Measurements from ENCODE around the gene FAM20B.
"Not testable (repeated sequence)": the region's sequence is repeated elsewhere in the genome, so short reads cannot be mapped to it uniquely, and the experiment has no call there.

FAM20B gene

DNA sequence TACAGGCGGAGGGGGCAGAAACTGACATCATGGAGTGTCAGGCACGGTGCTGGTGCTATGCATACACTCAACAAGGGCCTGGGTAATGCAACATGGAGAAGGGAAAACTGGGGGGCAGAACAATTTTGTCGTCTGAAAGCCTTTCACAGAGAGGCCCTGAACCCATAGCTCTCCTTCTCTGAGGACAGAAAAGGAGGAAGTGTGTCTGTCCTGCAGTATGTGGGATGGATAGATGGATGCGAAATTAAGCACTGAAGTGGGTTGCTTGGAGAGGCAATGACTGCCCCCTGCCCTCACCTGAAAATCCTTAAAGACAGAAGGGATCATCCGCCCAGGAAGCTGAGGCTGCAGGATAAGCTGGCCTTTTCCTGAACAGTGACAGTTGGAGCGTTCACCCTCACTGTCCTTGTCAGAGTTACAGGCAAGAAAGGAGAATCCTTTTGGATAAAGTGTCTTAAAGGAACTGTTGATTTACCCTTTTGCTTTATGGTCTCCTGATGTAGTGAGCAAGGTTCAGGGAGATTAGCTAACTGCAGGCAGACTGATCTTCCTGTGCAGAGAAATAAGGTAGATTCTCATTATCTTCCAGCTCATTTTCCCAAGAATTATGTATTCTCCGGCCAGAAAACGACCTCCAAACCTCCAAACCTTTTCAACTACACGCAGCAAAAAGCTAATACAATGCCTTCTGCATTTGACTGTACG lies 1.6 kb upstream of the FAM20B start:
- DNase-seq: no peak

DNA sequence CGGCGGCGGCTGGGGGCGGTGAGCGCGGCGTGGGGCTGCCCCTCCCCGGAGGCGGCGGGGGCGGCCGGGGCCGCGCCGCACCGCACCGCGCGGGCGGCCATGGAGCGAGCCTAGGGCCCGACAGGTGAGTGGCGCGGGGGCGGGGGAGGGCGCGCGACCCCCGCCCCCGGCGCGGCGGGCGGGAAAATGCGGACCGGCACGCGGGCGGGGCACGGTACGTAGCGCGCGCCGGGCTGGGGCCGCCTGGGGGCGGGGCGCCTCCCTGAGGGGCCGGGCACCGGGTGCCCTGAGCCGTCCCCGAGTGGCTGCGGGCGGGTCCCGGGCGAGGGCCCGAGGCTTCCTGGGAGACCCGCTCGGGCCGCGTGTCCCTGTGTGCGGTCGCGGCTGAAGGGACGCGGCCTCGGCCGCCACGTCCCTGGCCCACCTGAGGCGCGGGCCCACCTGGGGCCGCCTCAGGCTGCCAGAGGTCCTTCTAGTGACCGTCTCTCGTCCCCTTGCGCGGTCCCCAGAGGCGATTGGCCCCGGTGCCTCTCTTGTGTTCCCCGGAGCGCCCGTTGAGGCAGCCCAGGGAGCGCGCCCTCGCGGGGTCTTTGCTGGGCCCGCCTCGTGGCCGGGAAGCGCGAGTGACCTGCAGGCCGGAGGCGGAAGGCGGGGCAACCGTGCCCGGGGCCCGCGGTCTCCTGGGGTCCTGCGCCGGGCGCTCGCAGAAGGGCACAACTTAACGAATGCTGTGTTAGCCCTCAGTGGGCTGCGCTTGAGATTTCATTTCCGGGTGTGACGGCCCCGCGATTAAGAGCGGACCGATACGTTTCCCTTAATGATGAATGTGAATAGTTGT lies 500 bp downstream of the FAM20B start:
- DNase-seq: peak; percentile 73

DNA sequence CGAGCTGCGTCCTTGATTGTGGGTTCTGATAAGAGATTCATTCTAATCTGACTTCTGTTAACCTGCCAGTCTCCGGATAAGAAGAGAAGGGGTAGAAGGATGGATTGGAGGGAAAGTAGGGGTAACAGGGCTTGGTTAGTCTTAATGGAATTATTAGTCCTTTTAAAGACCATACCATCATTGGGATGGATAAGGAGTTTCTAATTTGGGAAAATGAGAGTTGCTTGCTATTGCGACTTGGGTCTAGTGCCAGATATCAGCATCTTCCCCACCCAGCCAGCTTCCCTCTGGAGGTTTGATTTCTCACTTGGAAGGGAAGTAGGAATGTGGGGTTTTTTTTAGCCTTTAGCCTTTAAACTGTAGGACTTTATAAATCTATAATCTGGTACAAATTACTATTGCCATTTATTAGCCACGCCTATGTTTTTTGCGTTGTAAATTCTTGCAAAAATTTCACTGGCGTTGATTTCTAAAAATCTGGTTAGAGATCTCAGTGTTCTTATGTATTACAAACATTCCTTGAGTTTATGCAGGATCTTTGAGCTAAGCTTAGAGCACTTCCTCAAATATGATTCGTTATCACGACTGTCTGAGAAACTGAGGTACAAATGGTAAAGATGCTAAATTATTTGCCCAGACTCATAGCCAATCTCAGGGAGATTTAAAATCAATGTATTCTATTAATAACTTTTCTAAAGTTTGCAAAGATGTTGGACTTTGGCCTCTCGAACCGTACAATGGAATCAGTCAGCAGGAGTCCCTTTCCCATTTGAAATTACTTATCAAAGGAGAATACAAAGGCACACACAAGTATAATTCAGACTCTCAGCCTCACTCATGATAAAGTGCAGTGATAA lies 1.3 kb downstream of the FAM20B start:
- DNase-seq: no peak

DNA sequence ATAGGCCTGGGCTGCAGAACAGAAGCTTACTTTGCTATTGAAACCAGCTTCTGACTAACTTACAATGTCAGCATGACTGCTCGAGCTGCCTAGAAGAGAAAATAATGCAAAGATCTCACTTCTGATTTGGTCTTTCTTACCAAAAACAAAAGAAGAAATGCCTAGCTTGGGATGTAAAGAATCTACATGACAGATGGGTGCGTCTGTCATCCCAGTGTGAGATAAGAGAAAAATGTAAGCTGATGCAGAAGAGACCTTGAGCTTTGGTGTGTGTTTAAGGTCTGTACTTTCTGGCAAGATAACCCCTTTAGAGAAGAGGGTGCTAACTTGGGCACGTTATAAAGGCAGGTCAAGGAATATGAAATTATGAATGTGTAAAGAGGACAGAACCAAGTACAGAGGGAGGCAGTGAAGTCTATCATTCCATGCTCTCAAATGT lies 3.6 kb downstream of the FAM20B start:
- DNase-seq: no peak

DNA sequence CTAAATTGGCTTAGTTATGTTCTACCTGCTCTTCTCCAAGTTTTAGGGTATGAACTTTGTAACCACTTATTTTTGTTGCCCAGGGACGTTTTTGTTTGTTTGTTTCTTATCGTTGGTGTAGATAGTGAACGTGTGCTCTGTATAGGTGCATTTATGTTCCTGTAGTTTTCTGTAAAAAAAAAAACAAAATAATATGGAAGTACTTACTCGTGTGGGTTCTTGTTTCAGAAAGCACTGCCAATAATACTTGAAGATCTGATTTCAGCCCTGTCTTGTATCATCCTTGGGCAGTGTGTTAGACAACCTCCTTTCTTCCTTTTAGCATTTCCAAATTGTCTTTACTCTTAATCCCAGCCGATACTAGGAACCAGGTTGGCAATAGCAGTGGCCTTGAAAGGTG lies 4.4 kb downstream of the FAM20B start:
- no peak for DNase-seq

DNA sequence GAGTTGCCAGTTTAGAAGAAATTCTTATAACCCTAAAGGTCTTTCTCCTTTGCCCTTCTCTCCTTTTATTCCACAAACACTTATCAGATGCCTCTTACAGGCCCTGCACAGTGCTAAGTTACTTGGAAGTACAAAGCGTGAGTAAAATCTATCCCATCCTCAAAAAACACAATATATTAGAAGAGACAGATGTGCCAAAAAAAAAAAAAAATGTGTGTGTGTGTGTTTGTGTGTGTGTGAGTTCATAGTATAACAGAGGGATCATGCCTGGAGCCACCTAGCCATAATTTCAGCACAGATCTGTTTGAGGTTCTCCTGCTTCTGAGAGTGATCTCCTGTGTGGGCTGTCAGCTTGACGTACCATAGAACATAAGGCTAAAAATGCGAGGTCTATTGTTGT lies 5.0 kb downstream of the FAM20B start:
- DNase-seq: no peak

DNA sequence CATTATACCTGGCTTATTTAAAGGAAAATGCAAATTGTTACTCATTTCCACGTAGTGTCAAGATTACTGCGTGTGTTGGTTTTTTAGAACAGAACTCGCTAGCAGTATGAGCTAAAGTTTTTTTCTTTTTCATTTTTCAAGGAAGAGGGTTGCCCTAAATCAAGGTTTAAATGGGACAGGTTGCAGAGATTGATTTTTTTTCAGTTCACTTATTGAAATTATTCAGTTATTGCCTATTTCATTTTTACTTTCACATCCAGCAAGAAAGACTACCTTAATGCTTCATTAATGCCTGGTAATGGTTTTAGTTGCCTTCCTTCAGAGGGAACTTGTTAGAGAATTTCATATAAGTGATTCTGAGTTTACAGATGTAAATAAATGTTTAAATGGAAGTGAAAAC lies 5.6 kb downstream of the FAM20B start:
- DNase-seq: no peak

DNA sequence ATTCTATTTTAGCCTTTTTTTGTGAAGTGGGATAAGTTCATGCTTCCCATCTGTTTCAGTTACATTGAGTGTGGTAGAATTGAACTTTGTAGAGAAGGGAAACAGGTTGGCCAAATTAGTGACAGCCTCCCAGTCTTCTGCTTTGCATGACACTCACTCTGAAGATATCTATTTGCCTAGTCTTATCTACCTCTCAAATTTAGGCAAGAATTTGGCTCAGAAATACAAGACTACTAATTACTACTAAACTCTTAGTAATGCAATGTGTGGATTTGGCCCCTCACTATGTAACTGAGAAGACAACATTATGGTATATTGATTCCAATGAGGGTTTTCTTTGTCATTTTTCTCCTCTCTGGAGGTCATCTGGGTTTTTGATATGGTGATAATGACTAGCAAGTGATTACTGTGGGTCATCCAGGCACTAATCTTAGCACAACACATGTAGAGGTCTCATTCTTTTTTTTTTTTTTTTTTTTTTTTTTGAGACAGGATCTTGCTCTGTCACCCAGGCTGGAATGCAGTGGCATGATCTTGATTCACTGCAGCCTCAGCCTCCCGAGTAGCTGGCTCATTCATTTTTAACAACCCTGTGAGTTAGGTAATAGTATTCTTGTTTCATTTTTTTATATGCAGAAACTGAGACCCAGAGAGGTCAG lies 6.3 kb downstream of the FAM20B start:
- DNase-seq: no peak

DNA sequence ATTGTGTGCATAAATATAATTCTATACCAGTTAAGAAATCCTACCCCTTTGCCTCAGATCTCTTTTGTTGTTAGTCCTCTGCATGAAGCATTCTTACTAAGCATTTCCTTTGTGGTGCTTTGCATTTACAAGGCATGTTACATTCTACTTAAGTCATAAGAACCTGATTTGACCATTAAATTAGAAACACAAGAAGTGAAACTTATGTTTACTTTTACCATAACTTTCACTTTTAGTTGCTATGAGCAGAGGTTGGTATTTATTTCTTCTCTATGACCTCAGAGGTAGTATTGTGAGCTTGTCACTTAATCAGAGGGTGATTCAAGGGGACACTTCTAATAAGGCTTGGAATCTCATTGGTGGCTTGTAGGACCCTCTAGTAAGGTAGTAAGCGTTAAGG lies 9.0 kb downstream of the FAM20B start:
- DNase-seq: peak; percentile 12

DNA sequence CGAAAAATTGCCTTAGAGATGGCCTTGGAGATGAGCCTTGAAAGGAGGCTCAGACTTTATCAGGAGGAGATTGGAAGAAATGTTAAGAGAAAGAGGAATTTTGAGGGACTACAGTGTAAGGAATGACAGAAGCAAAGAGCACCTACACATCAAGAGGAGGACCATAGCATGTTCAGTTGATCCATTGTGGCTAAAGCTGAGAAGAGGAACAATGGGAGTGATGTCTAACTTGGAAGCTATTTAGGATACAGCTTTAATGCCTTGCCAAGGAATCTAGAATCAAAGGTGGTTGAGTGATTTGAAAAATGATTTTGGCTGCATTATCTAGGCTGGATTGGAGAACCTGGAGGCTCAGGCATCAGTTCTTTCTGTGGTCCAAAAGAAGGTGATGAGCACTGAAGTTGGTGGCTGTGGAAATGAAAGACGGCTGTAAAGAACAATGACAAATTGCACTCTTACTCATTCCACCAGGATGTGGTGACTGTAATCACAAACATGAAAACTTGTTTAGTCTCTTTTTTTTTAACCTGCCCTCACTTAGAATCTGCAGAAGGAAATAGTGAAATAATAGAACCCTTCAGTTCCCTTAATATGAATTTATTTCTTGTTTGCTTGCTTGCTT lies 11.3 kb downstream of the FAM20B start:
- DNase-seq: peak; percentile 6

DNA sequence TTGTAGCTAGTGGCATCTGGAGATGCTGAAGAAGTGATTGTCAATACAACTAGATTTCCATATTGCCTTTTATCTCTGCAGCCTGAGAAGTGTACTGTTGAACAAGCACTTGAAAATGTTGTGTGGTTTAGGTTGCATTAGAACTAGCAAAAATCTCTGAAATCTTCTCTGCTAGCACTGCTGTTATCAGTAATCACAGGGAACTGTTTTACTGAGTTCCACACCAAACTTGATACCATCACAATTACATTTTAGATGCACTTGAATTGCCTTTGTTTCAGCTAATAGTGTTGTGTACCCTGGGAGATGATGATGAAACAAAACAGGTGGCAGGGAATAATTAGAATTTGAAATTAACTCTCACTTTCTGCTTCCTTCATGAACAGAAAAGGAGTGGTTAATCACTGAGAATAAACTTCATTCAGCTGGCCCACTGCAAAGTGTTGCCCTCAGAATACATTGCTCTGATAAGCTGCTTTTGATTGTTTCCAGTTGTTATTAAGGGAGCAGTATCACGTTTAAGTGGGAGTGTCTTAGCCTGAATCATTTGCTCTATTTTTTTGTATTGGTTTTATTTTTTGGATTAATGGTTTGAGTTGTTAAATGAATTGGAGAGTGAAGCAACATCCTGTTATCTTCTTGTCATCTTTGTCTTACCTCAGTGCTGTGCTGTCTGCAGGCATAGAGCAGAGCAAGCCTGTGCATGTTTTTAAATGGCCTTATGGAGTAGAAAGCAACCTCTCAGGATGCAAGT lies 13.0 kb downstream of the FAM20B start:
- no peak for DNase-seq

DNA sequence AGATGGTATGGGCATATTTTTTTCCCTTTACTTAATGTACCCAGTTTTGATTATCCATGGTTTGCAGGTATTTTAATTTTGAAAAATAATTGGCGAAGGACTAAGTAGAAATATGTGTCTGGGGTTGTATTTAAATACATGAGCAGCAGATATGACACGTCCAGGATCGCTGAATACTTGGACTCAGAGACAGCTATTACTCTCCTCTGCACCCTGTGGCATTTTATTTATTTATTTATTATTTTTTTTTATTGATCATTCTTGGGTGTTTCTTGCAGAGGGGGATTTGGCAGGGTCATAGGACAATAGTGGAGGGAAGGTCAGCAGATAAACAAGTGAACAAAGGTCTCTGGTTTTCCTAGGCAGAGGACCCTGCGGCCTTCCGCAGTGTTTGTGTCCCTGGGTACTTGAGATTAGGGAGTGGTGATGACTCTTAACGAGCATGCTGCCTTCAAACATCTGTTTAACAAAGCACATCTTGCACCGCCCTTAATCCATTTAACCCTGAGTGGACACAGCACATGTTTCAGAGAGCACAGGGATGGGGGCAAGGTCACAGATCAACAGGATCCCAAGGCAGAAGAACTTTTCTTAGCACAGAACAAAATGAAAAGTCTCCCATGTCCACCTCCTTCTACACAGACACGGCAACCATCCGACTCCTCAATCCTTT lies 13.9 kb downstream of the FAM20B start:
- DNase-seq: not testable (repeated sequence)

DNA sequence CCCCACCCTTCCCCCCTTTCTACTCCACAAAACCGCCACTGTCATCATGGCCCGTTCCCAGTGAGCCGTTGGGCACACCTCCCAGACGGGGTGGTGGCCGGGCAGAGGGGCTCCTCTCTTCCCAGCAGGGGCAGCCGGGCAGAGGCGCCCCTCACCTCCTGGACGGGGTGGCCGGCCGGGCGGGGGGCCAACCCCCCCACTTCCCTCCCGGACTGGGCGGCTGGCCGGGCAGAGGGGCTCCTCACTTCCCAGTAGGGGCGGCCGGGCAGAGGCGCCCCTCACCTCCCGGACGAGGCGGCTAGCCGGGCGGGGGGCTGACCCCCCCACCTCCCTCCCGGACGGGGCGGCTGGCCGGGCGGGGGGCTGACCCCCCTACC lies 14.5 kb downstream of the FAM20B start:
- DNase-seq: not testable (repeated sequence)

DNA sequence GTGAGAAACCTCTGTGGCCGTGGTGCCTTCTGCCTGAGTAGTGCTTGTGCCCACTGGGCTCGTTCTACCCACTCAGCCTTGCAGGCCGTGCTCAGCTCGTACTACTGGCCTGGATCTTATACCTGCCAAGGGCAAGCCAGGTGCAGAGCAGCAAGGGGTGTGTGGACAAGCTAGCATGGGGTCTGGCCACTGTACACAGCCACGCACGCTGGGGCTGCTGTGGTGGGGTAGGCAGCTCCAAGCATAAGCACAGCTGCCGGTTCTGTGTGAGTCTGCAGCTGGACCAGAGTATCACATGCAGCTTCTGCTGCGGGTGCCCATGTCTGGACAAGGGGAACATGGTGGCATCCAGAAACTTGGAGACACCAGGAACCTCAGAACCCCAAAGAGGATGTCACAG lies 16.4 kb downstream of the FAM20B start:
- no peak for DNase-seq

DNA sequence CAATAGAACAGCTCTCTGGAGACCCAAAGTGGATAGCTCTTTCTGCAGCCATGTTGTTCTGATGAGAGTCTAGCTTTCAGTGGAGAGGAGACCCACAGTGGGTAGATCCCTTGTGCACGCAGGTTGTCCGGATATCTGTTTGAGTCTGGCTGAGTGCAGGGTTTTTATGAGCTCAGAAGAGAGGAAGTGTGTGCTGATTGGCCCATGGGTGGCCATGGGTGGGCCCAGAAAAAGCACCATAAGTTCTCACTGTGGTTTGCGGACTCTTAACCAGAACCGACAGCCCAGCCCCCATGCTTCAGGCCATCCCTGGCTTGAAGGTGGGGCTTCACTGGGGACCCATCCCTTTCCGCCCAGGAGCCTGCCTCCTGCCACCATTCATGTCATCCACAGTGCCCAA lies 17.0 kb downstream of the FAM20B start:
- DNase-seq: no peak

DNA sequence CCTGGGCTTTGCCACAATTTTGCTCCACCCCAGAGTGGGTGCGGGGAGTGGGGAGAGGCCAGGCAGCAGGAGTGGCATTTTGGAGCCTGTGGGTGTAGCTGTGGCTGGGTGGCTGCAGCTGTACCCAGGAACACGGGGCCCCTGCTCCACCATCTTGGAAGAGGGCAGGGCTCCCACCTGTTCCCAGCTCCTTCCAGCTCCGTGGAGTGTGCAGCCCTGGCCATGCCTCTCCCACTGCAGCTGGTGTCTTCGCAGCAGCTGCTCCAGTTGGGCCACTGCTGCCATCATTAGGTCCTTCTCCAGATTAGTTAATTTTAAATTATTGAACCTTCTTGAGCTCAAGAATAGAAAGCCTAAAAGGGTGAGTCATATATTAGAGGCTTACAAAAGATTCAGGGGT lies 17.6 kb downstream of the FAM20B start:
- DNase-seq: no peak

DNA sequence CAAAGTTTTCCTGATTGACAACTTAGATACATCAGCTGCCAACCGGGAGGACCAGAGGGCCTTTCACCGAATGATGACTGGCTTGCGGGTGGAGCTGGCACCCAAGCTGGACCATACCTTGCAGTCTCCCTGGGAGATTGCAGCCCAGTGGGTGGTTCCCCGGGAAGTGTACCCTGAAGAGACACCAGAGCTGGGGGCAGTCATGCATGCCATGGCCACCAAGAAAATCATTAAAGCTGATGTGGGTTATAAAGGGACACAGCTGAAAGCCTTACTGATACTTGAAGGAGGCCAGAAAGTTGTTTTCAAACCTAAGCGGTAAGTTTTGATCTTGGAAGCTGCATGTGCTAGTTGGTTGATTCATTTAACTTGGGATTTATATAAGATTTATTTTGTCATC lies 18.2 kb downstream of the FAM20B start:
- no peak for DNase-seq

DNA sequence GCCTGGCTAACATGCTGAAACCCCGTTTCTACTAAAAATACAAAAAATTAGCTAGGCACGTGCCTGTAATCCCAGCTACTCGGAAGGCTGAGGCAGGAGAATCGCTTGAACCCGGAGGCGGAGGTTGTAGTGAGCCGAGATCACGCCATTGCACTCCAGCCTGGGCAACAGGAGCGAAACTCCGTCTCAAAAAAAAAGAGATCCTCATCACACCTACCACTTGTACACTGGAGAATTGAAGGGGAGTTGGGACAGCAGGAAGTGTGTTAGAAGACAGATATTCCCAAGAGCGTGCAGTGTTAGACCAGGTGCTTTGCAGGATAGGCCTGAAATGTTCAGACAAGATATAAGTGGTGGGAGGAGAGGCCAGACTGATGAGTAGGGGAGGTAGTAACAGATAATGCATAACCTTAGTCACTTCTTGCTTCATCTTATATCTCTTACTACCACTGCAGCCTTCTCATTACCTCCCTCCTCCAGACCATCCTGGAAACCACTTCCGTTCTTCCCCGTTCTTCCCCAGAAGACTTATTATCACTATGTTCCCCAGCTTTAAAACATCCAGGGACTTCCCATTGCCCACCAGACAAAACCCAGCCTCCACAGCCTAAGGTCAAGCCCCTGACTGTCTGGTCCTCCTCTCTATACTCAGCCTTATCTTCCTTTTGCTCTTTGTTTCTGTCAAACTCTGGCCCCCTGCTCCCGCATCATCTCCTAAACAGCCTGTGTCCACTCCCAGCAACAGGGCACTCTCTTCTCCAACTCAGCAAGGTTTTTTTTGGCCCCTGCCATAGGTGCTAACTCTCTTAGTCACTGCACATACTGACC lies 21.3 kb downstream of the FAM20B start:
- DNase-seq: no peak

DNA sequence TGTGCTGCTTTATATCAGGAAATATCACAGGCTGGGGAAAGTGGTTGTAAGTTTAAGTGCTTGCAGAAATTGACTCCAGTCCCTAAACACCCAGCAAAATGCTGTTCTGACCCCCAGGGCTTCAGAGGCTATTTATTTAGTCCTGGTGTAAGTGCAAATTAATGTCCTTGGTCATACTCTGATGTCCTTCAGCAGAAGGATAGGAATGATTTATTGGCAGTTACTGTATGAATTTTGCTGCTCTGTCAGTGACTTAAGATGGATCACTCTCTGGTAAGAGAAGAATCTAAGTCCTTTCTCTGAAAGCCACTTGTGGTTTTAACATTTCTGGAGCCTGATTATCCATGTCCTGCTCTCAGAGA lies 21.9 kb downstream of the FAM20B start:
- DNase-seq: no peak

Data from central memory CD4-positive, alpha-beta T cell (primary cell).